ENCODE measurements around the gene EGFL6. TPM values are rescaled to one million over a fixed set of nuclear protein-coding genes. Genes with fewer than 3 reads are reported as not detected.

The EGFL6 gene
- polyA plus RNA-seq, 1 donor from 2014 or later = 0.36 TPM

DNA sequence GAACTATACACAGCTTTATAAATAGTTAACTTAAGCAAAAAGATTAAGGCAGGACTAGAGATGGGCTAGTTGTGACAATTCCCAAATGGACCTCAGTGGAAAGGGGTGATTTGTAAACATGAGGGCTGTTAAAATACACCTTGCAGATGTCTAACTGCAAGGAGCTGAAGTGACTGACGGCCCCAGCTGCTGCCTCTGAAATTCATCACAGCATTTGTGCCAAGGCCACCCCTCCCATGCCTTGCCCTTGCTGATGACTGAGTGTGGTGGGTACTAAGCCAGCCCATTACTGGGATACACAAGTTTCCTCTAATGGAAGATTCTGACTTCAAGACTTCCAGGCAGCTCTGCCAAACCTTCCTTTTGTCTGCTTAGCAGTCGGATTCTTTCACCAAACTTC lies 23.7 kb upstream of the EGFL6 start:
- Histone ChIP-seq H3K4me3 (ENCODE audit: low read length) (no peak overlapping the region), H2AFZ (ENCODE audit: low read depth, low read length) (no peak overlapping the region), H3K36me3 (ENCODE audit: insufficient read depth, low read length) (no peaks in the 10 kb centered on the region), H3K27ac (ENCODE audit: low read length) (no peak overlapping the region), H3K4me2 (ENCODE audit: low read length) (no peak overlapping the region), H3F3A (ENCODE audit: insufficient read depth, low read length, poor library complexity, severe bottlenecking) (no peaks in the 10 kb centered on the region), H3K27me3 (ENCODE audit: insufficient read depth, low read depth, low read length) (no peaks in the 10 kb centered on the region), H3K79me2 (replicated peaks; ENCODE audit: insufficient read depth, low read length) (no peaks in the 10 kb centered on the region), H3K9ac (ENCODE audit: low read length) (no peak overlapping the region), H3K9me3 (ENCODE audit: low read length) (no peaks in the 10 kb centered on the region), H3K9me2 (ENCODE audit: insufficient read depth, low read length) (no peaks in the 10 kb centered on the region), H4K20me1 (ENCODE audit: insufficient read depth) (no peaks in the 10 kb centered on the region)
- TF ChIP-seq EP300 (conservative IDR thresholded peaks at IDR 0.05; ENCODE audit: poor library complexity, severe bottlenecking) = no peak
- no peak for TF ChIP-seq POLR2AphosphoS5 (IDR thresholded peaks at IDR 0.05)
- no peak for TF ChIP-seq MXI1 (conservative IDR thresholded peaks at IDR 0.05; ENCODE audit: poor library complexity, severe bottlenecking)
- no peak for TF ChIP-seq EZH2 (IDR thresholded peaks at IDR 0.05; ENCODE audit: borderline replicate concordance, insufficient read depth, low read length, poor library complexity, severe bottlenecking)
- no peak for TF ChIP-seq RAD21 (conservative IDR thresholded peaks at IDR 0.05)
- no peak for TF ChIP-seq SMC3 (conservative IDR thresholded peaks at IDR 0.05; ENCODE audit: poor library complexity)
- TF ChIP-seq TAF1 (IDR thresholded peaks at IDR 0.05; ENCODE audit: low read depth) = no peak
- TF ChIP-seq, protein P1, sequence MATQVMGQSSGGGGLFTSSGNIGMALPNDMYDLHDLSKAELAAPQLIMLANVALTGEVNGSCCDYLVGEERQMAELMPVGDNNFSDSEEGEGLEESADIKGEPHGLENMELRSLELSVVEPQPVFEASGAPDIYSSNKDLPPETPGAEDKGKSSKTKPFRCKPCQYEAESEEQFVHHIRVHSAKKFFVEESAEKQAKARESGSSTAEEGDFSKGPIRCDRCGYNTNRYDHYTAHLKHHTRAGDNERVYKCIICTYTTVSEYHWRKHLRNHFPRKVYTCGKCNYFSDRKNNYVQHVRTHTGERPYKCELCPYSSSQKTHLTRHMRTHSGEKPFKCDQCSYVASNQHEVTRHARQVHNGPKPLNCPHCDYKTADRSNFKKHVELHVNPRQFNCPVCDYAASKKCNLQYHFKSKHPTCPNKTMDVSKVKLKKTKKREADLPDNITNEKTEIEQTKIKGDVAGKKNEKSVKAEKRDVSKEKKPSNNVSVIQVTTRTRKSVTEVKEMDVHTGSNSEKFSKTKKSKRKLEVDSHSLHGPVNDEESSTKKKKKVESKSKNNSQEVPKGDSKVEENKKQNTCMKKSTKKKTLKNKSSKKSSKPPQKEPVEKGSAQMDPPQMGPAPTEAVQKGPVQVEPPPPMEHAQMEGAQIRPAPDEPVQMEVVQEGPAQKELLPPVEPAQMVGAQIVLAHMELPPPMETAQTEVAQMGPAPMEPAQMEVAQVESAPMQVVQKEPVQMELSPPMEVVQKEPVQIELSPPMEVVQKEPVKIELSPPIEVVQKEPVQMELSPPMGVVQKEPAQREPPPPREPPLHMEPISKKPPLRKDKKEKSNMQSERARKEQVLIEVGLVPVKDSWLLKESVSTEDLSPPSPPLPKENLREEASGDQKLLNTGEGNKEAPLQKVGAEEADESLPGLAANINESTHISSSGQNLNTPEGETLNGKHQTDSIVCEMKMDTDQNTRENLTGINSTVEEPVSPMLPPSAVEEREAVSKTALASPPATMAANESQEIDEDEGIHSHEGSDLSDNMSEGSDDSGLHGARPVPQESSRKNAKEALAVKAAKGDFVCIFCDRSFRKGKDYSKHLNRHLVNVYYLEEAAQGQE (IDR thresholded peaks at IDR 0.05; ENCODE audit: borderline replicate concordance) = no peak

DNA sequence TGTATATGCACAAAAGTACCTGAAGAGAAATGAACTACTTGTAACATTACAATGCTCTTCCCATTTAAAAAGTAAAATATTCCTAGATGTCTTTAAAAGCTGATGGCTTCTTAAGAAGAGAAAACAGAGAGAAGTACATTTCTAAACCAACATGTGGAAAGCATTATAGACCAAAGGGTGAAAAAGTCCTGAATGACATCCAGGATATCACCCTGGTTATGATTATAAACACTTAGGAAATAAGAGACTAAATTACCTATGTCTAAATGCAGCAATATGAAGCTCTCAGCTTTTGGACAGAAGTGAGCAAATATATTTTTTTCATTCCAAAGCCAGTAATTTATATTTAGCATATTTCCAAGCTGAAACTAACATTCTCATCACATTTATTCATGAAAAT lies 21.7 kb upstream of the EGFL6 start:
- Histone ChIP-seq H3K79me2 (replicated peaks; ENCODE audit: insufficient read depth, low read length) (no peaks in the 10 kb centered on the region), H3K27ac (ENCODE audit: low read length) (no peak overlapping the region), H3K4me2 (ENCODE audit: low read length) (no peak overlapping the region), H2AFZ (ENCODE audit: low read depth, low read length) (no peak overlapping the region), H3K9ac (ENCODE audit: low read length) (no peak overlapping the region), H3K27me3 (ENCODE audit: insufficient read depth, low read depth, low read length) (no peaks in the 10 kb centered on the region), H4K20me1 (ENCODE audit: insufficient read depth) (no peaks in the 10 kb centered on the region), H3K9me2 (ENCODE audit: insufficient read depth, low read length) (no peaks in the 10 kb centered on the region), H3K9me3 (ENCODE audit: low read length) (no peaks in the 10 kb centered on the region), H3F3A (ENCODE audit: insufficient read depth, low read length, poor library complexity, severe bottlenecking) (no peaks in the 10 kb centered on the region), H3K36me3 (ENCODE audit: insufficient read depth, low read length) (no peaks in the 10 kb centered on the region), H3K4me3 (ENCODE audit: low read length) (no peak overlapping the region)
- no peak for TF ChIP-seq MXI1 (conservative IDR thresholded peaks at IDR 0.05; ENCODE audit: poor library complexity, severe bottlenecking)
- no peak for TF ChIP-seq EZH2 (IDR thresholded peaks at IDR 0.05; ENCODE audit: borderline replicate concordance, insufficient read depth, low read length, poor library complexity, severe bottlenecking)

DNA sequence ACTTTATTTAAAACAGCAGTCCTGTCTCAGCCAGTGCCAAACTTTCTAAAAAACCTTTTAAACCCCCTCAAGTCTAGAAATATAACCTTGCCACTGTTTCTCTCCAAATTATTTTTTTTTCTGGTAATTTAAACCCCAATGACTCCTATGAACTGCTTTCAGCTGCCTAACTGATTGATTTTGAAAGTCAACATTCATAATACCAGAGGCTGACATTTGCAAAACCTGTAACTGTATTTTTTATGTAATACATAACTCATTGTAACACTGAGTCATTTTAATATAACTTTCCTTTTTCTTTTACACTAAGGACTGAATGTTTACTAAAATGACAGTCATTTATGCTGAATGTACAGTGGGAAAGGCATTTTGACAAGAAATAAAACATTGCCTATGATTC lies 19.1 kb upstream of the EGFL6 start:
- TF ChIP-seq, protein P2, sequence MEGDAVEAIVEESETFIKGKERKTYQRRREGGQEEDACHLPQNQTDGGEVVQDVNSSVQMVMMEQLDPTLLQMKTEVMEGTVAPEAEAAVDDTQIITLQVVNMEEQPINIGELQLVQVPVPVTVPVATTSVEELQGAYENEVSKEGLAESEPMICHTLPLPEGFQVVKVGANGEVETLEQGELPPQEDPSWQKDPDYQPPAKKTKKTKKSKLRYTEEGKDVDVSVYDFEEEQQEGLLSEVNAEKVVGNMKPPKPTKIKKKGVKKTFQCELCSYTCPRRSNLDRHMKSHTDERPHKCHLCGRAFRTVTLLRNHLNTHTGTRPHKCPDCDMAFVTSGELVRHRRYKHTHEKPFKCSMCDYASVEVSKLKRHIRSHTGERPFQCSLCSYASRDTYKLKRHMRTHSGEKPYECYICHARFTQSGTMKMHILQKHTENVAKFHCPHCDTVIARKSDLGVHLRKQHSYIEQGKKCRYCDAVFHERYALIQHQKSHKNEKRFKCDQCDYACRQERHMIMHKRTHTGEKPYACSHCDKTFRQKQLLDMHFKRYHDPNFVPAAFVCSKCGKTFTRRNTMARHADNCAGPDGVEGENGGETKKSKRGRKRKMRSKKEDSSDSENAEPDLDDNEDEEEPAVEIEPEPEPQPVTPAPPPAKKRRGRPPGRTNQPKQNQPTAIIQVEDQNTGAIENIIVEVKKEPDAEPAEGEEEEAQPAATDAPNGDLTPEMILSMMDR (IDR thresholded peaks at IDR 0.05; ENCODE audit: poor library complexity, severe bottlenecking) = no peak
- no peak for TF ChIP-seq EP300 (conservative IDR thresholded peaks at IDR 0.05; ENCODE audit: poor library complexity, severe bottlenecking)
- TF ChIP-seq, protein P1 (IDR thresholded peaks at IDR 0.05; ENCODE audit: borderline replicate concordance) = no peak
- TF ChIP-seq TAF1 (IDR thresholded peaks at IDR 0.05; ENCODE audit: low read depth) = no peak
- no peak for TF ChIP-seq POLR2AphosphoS5 (IDR thresholded peaks at IDR 0.05)
- no peak for TF ChIP-seq SMC3 (conservative IDR thresholded peaks at IDR 0.05; ENCODE audit: poor library complexity)
- no peak for TF ChIP-seq RAD21 (conservative IDR thresholded peaks at IDR 0.05)
- no peak for TF ChIP-seq MXI1 (conservative IDR thresholded peaks at IDR 0.05; ENCODE audit: poor library complexity, severe bottlenecking)
- TF ChIP-seq EZH2 (IDR thresholded peaks at IDR 0.05; ENCODE audit: borderline replicate concordance, insufficient read depth, low read length, poor library complexity, severe bottlenecking) = no peak
- Histone ChIP-seq H3K27me3 (ENCODE audit: insufficient read depth, low read depth, low read length) (no peaks in the 10 kb centered on the region), H3K79me2 (replicated peaks; ENCODE audit: insufficient read depth, low read length) (no peaks in the 10 kb centered on the region), H3K9ac (ENCODE audit: low read length) (no peak overlapping the region), H4K20me1 (ENCODE audit: insufficient read depth) (no peaks in the 10 kb centered on the region), H3K9me3 (ENCODE audit: low read length) (no peaks in the 10 kb centered on the region), H3K4me3 (ENCODE audit: low read length) (no peak overlapping the region), H3K4me2 (ENCODE audit: low read length) (no peak overlapping the region), H3K36me3 (ENCODE audit: insufficient read depth, low read length) (no peaks in the 10 kb centered on the region), H3K27ac (ENCODE audit: low read length) (no peak overlapping the region), H3K9me2 (ENCODE audit: insufficient read depth, low read length) (no peaks in the 10 kb centered on the region), H3F3A (ENCODE audit: insufficient read depth, low read length, poor library complexity, severe bottlenecking) (no peaks in the 10 kb centered on the region), H2AFZ (ENCODE audit: low read depth, low read length) (no peak overlapping the region)
